A172 (cell line): ENCODE data around the gene KANSL2. TPM values are rescaled to one million over a fixed set of nuclear protein-coding genes. Genes with fewer than 3 reads are reported as not detected.
"Not testable (repeated sequence)": the region's sequence is repeated elsewhere in the genome, so short reads cannot be mapped to it uniquely, and the experiment has no call there.

Source experiments
- DNase-seq: peaks from one replicate; pipeline ENCODE4 v3.0.0-alpha.2; 2015; ENCODE audit warnings: low spot score
- total RNA-seq: library from RNA; depleted of rRNA; stranded (reverse); fragments of >200 nt; shearing (Covaris generic); gene quantifications from 2 replicates; pipeline ENCODE4 v1.2.3, GENCODE V29; 2014; rRNA removed

KANSL2 gene
- total RNA-seq: 49.3 and 51.3 TPM in 2 replicates

DNA sequence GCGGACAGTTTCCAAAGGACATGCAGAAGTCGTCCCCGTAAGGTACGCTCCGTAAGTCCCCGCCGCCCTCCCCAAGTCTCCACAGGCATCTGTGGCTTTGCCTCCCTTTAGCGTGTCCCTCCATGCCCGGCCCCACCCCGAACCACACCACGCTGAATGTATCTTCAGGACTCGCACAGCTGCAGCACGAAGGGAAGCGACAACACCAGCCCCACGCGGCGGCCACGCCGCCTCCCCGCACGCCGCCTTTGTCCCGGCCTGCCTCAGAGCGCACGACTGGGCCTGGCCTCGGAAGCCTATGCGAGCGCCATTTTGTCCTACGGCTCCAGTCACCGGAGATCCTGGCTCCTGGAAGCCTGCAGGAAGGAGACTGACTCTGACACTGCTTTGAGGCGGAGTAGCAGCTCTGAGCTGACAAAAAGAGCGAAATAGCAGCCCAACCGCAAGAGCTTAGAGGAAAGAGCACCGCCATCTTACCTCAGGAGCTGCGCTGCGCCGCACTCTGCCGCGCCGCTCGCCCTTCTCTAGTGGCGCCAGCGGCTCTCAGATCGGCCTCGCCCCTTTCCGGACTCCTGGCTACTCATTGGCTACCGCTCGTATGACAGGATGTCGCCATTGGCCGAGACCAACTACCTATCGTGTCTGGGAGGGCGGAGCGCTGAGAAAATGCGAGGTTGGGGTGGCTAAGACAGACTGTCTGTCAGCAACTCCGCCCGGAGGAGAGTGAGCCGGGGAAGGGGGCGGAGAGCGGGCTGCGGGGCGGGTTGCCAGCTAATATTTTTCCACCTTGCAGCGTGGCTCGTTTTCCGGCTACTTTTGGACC is at the start of gene KANSL2:
TSS of gene KANSL2 (minus strand) at position 529 of the 823 bp plus-strand sequence. CDS start 606 bp downstream, outside the sequence.
- DNase-seq: peak; percentile 97

DNA sequence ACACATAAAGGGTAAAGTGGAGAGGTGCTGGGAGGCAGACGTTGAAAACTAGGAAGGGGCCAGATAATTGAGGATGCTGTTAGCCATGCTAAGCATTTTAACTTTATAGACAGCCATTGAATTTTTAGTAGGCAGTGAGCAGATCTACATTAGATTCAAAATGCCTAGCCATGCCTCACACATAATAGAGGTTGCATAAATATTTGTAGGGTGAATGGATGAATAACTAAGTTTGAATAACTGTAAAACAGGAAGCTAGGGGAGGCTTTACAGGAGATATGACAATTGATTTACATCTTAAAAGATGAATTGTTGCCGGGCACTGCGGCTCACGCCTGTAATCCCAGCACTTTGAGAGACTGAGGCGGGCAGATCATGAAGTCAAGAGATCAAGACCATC is 46.8 kb upstream of the KANSL2 start:
- no peak for DNase-seq

GRCh38 chr12:48720737-48721136 is 38.7 kb upstream of the KANSL2 start:
- not testable (repeated sequence) for DNase-seq

DNA sequence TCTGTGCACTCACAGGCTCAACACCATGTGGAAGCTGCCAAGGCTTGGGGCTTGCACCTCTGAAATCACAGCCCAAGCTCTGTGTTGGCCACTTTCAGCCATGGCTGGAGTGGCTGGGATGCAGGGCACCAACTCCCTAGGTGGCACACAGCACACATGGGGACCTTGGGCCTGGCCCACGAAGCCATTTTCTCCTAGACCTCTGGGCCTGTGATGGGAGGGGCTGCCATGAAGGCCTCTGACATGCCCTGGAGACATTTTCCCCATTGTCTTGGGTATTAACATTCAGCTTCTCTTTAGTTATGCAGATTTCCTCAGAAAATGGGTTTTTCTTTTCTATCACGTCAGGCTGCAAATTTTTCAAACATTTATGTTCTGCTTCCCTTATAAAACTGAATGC is 38.1 kb upstream of the KANSL2 start:
- DNase-seq: not testable (repeated sequence)

DNA sequence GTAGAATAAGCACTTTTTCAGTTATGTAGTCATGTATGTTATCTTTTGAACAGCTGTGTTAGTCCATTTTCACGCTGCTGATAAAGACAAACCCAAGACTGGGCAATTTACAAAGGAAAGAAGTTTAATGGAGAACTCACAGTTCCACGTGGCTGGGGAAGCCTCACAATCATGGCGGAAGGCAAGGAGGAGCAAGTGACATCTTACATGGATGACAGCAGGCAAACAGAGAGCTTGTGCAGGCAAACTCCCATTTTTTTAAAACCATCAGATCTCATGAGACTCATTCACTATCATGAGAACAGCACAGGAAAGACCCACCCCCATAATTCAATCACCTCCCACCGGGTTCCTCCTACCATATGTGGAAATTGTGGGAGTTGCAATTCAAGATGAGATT is 37.0 kb upstream of the KANSL2 start:
- DNase-seq: not testable (repeated sequence)

- no peak for DNase-seq
Observed at GRCh38 chr12:48717252-48717695, 35.2 kb upstream of the KANSL2 start.

DNA sequence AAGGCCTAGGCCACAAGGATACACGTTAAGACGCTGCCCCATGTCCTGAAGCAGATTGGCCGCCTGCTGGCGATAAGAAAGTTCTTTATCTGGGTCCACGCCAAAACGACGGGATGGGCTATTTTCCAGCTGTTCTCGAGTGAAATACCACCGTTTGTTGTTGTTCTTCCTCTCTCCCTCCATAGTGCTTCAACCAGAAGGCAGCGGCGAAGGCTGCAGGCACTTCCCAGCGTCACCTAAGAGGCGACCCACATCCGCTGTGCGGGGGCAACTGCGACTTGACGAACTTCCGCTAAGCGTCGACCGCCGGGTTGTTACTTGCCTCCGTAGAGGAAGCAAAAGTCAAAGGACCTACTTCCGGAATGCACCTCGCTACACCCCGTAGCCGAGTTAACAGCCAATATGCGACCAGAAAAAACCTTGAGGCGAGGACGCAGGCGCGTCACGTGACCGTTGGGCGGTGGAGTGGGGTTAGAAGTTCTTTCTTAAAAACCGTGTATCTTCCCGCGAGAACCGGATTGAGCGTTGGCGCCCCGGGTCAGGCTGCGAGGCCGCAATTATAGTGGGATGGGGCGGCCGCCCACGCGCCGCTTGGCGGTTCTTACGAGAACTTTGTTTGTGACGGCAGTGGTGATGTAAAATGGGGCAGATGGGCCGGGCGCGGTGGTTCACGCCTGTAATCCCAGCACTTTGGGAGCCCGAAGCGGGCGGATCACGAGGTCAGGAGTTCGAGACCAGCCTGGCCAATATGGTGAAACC is 34.6 kb upstream of the KANSL2 start, which contains the start of gene CCNT1:
TSS of gene CCNT1 (minus strand) at position 215 of the 759 bp plus-strand sequence. CDS start at position 183, 32 bp downstream.
- DNase-seq: peak; percentile 99

DNA sequence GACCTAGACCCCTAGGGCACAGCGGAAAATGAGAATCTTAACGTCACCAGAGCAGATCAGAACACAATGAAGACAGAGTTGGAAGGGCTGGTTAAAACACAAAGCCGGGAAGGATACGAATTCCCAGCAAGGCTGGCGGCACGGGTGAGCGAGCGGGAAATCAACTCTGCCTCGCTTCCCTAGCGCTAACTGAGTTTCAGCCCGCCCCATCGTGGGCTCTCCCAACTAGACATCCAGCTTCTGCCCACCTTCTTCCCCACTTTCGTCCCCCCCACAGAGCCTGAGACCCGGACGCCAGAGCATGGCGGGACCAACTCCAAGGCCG is 34.1 kb upstream of the KANSL2 start:
- no peak for DNase-seq

DNA sequence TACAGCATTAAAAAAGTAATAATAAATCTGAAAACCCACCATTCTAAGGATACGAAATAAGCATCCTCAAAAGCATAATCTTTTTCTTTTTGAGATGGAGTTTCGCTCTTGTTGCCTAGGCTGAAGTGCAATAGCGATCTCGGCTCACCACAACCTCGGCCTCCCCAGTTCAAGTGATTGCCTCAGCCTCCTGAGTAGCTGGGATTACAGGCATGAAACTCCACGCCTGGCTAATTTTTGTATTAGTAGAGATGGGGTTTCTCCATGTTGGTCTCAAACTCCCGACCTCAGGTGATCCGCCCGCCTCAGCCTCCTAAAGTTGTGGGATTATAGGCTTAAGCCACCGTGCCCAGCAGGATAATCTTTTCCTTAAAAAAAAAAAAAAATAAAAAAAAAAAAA is 30.2 kb upstream of the KANSL2 start:
- no peak for DNase-seq

DNA sequence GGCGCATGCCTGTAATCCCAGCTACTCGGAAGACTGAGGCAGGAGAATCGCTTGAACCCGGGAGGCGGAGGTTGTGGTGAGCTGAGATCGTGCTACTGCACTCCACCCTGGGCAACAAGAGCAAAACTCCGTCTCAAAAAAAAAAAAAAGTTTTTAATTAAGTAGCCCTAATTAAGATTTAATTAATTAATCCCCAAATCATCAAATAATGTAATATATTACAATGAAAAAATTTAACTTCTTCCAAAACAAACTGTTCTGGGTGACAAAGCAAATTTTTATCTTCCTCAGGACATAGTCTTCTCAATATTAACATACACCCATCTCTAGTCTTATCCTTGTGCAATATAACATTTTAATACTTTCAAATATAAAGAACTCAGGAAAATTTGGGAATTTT is 16.8 kb upstream of the KANSL2 start:
- not testable (repeated sequence) for DNase-seq

DNA sequence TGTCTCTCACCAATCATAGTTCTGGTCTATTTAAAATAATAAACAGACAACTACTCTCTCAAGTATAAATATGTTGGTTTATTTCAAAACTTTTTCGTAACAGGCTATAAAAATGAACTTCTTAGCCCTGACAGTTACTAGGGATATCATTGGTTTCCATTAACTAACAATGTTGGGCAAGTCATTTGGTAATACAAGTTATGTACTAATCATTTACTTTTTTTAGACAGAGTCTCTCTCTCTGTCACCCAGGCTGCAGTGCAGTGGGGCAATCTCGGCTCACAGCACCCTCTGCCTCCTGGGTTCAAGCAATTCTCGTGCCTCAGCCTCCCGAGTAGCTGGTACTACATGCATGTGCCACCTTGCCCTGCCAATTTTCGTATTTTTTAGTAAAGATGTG is 14.6 kb upstream of the KANSL2 start:
- no peak for DNase-seq

DNA sequence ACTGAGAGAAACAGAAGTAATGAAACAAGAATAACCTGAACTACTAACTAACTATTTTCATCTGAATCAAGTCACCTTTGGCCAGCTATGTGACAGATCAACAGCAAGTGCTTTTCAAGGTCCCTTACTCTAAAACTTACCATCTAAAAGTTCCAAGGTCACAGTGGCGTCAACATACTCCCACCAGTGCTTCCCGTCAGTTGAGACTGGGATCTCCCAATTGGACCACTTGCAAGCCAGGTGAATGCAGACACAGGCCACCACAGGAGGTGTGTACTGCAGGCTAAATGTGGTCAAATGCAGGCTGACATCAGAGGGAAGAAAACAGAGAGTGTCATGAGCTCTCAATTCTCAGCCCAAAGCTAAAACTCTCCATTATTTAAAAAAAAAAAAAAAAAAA is 13.8 kb upstream of the KANSL2 start:
- no peak for DNase-seq

DNA sequence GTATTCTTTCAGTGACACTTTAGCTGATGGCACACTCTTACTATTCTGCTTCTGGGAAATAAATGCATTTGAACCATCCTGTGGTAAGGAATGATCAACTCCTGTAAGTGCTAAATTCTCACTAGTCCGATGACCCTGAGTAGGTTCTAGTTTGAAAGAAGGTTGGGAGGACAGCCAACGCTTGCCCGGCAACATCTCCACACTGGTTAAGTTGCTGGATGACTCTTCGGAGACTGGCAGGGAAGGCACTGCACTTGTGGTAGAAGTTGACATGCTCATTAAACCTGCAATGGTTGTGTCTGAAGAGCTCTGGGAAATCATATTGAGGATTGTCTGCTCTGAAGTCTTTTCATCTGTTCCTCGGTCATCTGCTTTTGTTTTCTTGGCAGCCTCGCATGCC is 12.0 kb upstream of the KANSL2 start:
- DNase-seq: no peak

DNA sequence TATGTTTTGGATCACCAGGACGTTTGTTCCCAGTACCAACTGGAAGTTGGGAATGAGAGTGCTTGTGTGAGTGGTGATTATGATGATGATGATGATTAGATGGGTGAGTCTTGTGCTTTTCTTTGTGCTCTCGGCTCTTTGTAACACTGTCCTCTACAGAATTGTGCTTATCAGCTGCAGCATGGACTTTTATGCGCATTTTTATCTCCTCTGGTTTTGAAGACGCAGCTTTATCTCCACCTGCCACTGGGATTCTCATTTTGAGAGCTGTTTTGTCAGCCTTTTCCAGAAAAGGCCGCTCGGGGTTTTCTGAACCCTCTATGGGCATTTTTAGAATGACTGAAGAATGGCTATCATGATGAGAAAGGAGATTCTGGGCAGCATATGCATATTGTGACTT is 11.5 kb upstream of the KANSL2 start:
- no peak for DNase-seq

GRCh38 chr12:48691826-48692487 is 9.9 kb upstream of the KANSL2 start:
- DNase-seq: no peak

DNA sequence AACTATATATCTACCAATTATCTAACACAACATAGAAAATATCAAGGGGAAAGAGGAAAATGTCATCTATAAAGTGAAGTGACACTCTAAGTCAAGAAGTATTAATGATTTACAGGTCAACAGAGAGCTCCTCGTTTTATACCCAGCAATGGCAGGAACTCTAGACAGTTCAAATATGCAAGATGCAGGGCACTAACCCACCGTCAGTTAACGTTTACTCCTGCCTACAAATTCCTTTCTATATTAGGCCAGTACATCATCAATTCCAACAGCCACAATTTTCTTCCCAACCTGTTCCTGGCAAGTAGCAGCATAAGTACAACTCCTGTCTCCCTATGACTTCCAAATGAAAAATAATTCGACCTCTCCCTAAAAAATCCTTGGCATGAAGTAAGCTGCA is 9.0 kb upstream of the KANSL2 start:
- DNase-seq: no peak

DNA sequence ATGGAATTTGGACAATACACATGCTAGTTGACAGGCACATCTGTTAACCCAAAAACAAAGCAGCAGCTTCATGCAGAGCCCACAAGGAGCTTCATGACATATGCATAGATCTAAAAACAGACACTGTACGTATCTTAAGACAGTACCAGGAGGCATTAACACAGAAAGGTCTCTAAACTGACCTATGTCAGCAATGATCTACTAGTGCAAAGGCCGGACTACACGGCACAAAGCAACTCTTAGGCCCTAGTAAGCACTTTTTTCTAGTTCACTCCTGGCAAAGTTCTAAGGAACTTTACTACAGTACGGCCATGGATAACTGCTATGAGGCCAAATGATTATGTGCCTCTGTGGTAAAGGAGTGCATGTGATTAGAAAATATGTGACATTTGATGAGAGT is 8.4 kb upstream of the KANSL2 start:
- no peak for DNase-seq

DNA sequence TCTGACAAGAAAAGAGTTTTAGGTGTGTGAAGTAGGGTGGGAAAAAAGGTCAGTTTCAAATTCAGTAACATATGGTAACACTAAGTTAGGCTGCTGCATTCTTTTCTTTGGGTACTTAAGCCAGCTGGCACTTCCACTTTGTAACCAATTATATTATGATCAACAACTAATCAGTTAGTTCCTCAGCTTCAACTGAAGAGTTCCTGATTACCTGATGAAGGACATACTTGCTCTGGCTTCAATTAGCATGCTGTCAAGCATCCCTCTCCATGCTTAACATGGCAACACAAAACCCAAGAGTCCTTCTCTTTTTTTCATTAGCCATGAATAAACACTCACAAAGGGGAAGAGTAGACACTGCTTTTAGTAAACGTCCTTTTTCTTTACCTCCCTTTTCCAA is 6.8 kb upstream of the KANSL2 start:
- DNase-seq: no peak

DNA sequence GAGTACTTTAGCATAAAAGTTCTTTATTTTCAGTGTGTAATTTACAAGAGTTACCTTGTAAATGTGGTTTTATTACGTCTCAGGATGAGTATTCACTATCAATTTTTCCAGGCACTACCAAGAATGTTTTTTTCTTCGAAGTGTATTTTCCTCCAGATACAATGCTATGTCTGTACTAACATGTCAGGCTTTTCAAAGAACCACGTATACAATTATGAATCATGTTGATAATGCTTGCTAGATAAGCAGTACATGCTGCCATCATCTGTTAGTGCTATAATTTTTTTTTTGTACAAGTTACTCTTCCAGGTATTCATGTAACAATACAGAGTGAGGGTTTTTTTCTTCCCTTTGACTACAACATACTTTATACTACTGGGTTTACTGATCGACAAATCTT is 5.6 kb upstream of the KANSL2 start:
- DNase-seq: no peak

GRCh38 chr12:48686615-48687334 is 4.7 kb upstream of the KANSL2 start:
- no peak for DNase-seq

GRCh38 chr12:48686037-48686595 is 4.1 kb upstream of the KANSL2 start:
- DNase-seq: no peak
